HTR-8/SVneo (cell line): ENCODE measurements around the gene MAPK8IP3.
A peak's percentile ranks its signal among the peaks of the same experiment; 100 is the strongest.
"Not testable (repeated sequence)": the region's sequence is repeated elsewhere in the genome, so short reads cannot be mapped to it uniquely, and the experiment has no call there.

Source experiments
- DNase-seq: peaks from one replicate; pipeline ENCODE4 v3.0.0; 2011; ENCODE audit warnings: low spot score, mixed read lengths; ENCODE audit not compliant: insufficient read length
- FAIRE-seq: peaks from 2 replicates; lab custom pipeline; 2011; peaks lifted over from hg19 to GRCh38; lab: Jason Lieb, UNC

The MAPK8IP3 gene

DNA sequence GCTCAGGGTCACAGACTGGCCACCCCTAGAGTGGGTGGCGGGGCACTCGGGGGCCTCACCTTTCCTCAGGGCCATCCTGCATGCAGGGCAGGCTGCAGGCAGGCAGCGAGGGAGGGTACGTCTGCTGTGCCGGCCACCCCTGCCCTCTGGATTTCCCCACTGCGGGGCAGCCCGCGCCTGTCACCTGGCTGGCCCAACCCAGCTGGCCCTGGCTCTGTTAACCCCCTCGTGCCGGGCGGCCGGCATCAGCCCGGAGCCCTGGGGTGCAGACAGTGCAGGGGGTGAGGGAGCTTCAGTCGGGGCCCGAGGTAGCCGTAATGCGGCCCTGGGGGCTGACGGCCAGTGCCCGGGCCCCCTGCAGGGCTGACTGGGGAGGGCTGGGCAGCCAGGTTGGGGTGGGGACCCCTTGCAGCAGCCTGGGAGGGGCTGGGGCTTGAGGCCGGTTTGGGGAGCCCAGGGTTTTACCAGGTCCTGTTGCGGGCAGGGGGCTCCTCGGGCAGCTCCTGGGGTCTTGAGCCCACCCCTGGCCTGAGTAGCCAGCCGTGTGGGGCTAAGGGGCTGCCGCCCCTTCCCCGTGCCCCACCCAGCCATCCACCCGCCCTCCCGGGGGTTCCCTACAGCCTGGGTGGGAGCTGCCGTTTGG, 87.7 kb downstream of the MAPK8IP3 start, which contains the start of gene IGFALS:
Gene IGFALS (minus strand): TSS at position 128 of the 643 bp plus-strand sequence. CDS start 53 bp downstream, at position 75.
- FAIRE-seq (no peak), DNase-seq (no peak)

DNA sequence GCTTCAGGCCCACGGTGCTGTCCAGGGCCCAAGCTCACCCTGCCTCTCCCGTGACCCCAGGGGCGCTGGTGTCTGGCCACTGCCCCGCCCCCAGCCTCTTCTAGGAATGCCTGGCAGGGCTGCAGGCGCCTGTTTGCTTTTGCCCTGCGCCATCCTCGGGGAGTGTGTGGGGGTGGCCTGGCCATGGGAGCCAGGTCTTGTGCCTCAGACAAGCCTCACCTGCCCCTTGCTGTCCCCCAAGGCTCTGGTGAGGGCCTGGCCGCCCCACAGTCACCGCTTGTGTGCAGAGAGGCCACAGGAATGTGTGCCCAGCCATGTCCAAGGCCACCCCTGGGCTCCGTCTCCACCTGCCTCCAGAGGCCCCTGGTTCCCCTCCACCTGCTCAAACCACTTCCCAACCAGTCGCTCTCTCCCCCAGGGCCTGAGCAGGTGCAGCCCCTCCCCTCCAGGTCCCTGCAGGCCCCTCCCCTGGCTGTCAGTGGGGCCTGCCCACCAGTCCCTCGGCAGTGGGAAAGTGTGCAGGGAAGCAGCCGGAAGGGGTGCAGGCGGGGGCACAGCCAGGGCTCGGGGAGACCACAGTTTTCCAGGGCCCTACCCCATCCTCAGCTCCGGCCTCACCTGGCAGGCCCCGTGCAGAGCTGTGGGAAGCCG, 88.4 kb downstream of the MAPK8IP3 start:
- no peak for FAIRE-seq
- DNase-seq: no peak

DNA sequence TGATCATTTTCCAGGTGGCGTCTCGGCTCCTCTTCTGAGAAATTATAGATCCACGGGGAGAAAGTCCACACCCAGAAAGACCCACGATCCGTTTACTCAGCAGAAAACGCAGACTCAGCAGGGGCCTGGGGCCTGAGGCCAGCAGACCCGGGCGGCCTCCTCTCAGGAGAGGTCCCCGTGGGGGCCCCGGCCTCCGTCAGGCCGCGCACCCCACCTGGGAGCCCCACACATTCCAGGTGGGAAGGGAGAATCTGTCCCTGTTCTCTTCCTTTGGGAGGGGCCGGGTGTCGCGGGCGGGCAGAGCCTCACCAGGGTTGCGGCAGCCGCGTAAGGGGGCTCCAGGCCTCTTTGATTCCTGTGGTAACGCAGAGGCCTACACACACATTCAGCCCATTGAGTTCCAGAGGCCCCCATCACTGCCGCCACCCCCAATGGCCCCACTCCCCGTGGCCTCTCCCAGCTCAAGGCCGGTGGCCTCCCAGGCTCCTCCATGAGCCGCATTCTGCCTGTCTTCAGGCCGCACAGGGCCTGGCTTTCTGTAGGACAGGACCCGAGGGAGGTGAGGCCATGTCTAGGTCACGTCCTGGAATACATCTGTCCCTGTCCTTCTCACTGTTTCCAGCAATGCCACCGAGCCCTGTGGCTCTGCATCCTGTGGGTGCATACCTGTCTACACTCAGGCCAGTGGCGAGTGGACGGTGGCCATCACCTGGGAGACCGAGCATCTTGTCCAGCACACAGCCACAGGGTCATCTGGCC, 89.1 kb downstream of the MAPK8IP3 start:
- DNase-seq (no peak), FAIRE-seq (no peak)

DNA sequence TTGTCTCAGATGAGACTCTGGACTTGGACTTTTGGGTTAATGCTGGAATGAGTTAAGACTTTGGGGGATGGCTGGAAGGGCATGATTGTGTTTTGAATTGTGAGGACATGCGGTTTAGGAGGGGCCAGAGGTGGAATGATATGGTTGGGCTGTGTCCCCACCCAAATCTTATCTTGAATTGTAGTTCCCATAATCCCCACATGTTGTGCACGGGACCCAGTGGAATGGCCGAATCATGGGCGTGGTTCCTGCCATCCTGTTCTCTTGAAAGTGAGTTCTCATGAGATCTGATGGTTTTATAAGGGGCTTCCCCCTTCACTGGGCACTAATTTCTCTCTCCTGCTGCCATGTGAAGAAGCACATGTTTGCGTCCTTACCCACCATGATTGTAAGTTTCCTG, 93.3 kb downstream of the MAPK8IP3 start:
- not testable (repeated sequence) for DNase-seq, FAIRE-seq

DNA sequence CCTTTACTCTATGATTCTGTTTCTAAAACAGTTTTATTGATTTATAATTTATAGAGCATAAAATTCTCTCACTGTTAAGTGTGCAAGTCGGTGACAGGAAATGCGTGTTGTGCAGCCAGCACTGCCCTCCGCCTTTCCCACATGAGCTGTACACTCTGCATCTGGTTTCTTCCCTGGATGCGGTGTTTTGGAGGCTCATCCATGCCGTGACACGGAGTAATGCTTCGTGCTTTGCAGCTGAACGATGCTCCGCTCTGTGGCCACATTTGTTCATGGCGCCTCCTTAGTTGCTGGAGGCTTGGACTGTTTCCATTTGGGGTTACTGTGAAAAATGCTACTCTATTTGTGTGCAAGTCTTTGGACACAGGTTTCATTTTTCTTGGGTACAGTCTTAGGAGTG, 94.7 kb downstream of the MAPK8IP3 start:
- FAIRE-seq (no peak), DNase-seq (no peak)

DNA sequence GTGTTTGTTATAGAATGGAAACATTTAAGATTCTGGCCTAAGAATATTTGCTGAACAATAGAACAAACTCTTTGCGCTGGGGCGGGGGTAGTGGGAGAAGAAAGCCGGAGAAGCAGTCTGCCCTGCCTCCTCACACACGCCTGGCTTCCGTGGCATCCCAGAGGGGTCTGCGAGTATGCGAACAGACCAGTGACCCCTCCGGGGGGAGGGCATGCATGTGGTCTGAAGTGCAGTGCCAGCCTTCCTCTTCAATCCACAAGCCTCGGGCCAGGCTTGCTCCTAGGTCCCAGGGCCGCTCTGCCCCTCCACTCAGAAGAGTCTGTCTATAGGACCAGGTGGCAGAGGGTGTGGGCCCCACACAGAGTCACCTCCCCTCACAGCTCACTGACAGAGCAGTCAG, 101.6 kb downstream of the MAPK8IP3 start:
- FAIRE-seq (peak; percentile 49), DNase-seq (no peak)

DNA sequence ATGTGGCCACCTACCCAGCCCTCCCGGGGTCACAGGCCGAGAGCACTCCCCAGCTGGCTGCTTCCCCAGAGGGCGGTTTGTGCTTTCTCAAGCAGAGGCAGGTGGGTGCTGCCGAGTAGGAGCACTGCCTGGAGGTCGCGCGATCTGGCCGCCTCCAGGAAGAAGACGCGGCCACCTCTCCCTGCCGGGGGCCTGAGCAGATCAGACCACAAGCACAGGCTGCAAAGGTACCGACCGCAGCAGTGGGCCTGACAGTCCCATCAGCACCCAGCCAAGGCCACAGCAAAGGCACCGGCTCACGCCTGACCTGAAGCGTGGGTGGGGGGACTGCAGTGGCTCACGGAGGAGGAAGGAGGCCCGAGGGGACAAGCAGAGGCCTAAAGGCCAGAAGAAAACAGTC, 102.7 kb downstream of the MAPK8IP3 start:
- FAIRE-seq: no peak
- no peak for DNase-seq

DNA sequence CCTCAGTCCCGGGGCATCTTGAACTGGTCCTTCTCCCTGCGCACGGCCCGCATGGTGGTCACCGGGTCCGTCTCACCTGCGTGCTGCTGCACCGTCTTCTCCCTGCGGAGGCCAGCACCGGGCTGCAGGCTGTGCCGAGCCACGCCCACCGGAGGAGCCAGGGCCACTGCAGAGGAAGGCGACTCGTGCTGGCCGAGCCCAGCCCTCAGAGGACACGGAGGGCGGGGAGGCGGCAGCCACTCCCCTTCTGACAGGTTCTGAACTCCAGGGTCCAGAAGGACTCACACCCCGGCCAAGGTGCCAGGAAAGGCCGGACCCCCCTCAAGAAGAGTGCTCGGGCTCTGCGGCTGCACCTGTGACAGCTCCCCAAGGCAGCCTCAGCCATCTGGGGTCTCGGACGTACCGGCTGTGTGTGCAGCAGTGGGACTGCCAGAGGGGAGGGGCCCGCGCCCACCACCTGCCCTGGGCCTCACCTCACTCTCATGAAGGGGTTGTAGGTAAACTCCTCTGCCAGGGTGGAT, 103.3 kb downstream of the MAPK8IP3 start:
- no peak for FAIRE-seq
- DNase-seq: no peak

DNA sequence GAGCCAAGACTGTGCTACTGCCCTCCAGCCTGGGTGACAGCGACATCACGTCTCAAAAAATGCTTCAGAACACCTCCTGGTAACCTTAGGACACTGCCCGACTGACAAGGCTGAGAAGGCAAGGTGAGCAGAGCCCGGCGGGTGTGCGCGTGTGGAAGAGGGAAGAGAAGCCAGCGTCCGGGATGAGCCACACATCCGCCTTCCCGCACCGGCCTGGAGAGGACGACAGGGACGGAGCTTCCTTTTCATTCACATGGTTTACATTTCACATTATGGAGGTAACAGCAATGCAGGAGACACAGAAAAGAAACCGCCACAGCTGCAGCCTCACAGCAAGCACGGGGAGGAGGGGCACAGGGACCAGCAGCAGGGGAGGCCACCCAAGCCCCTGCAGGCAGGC, 104.1 kb downstream of the MAPK8IP3 start:
- FAIRE-seq (no peak), DNase-seq (no peak)

DNA sequence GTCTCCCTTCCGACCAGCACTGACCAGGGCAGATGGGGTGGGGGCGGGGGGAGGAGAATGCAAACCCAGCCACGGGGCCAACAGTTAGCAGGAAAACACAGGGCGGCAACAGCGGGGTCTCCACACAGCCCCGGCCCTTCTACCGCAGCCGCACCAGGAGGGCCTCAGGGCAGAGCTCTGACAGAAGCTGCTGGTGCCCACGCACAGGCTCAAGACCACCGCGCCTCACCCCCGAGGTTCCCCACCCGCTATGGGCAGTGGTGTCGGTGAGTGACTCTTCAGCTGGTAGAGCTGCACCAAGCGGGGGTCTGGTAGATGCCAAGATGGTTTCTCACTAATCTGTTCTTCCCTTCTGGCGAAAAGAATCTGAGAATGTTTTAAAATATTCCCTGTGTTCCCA, 104.5 kb downstream of the MAPK8IP3 start:
- DNase-seq: no peak
- FAIRE-seq: no peak

DNA sequence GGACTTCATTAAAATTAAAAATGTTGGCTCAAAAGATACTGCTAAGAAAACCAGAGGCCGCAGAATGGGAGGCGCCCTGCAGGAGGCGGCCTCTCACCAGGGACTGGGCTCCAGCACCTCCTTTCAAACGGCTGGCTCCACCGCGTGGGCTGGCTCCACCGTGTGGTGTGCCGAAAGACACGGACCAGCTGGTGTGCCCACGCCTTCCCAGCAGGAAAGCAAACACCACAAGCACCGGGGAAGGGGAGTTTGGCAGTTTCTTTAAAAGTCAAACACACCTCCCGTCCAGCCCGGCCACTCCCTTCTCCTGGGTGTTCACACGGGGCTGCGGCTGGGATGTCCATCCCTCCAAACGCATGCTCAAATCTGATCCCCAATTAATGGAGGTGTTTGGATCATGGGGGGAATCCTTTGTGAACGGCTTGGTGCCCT, 106.8 kb downstream of the MAPK8IP3 start:
- DNase-seq: peak; percentile 15
- FAIRE-seq: no peak

DNA sequence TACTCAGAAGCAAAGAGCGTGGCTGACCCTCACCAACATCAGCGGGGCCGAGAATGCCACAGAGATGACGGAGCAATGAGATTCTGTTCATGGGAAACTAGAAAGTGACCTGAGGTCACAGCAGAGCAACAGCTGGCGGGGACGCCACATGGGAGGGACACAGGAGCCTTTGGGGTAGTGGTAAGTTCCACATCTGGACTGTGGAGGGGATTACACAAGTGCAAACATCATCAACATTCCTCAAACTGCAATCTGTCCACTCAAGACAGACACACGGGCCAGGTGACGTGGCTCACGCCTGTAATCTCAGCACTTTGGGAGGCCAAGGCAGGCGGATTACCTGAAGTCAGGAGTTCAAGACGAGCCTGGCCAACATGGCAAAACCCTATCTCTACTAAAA, 109.5 kb downstream of the MAPK8IP3 start:
- no peak for DNase-seq
- FAIRE-seq: no peak

DNA sequence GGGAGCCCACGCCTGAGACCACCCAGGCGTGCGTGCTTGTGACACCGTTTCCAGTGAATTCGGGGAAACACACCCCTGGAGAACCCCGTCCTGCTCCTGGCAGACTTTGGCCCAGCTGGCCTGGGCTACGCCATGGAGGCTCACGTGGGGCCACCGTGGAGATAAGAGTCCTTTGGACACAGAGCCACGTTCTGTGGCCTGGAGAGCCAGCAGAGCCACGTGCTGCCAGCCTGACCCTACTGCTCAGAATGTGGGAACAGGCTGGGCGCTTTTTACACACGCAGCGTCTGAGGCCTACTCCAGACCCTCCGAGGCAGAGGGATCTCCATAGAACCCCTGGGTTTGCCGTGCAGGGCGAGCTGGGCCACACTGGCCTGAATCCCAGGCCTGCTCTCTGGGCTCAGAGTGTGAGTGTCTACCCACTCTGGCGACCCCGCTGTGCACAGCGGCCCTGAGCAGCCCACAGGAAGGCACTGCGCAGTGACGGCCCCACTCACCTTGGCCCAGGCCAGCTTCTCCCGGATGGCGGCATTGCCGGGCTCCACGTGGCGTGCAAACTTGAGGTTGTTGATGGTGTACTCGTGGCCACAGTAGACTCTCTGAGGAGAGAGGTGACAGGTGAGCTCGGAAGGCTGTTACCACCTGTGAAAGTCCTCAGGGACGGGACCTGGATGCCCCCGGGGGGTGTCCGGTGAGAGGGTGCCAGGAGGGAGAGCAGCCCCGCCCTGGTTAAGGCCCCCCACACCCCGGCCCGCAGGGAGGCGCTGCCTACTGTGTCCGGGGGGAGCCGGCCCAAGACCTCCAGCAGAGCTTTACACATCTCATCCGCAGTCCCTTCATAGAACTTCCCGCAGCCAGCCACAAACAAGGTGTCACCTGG, 110.6 kb downstream of the MAPK8IP3 start:
- DNase-seq (no peak), FAIRE-seq (no peak)

DNA sequence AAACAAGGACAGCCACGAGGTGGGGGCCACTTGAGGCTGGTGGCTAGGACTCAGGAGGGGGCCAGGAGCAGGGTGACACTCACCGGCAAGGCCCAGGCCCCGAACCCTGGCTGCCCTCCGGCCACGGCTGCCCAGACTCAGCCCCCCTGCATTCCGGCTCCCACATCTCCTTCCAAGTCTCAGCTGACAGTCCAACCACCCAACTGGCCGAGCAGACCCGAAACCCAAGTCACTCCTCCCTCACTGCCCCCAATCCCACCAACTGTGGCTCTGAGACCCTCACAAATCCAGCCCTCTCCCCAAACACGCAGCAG, 111.2 kb downstream of the MAPK8IP3 start:
- FAIRE-seq (no peak), DNase-seq (no peak)

DNA sequence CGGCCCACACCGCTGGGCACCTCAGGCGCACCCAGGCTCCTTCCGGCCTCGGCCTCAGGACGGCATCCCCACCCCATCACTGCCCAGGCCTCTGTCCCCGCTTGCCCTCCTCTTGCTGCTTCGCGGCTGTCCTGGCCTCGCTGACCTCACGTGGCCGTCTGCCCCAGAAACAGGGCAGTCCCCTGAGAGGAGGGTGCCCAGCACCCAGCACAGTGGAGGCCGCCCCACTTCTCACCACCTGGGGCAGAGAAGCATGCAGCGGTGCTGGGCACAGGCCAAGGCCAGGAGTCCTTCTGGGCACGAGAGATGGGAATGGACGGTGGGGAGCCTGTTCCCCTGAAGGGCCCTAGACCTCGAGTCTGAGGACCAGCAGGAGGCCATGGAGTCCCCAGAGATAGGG, 111.7 kb downstream of the MAPK8IP3 start:
- FAIRE-seq (no peak), DNase-seq (no peak)

DNA sequence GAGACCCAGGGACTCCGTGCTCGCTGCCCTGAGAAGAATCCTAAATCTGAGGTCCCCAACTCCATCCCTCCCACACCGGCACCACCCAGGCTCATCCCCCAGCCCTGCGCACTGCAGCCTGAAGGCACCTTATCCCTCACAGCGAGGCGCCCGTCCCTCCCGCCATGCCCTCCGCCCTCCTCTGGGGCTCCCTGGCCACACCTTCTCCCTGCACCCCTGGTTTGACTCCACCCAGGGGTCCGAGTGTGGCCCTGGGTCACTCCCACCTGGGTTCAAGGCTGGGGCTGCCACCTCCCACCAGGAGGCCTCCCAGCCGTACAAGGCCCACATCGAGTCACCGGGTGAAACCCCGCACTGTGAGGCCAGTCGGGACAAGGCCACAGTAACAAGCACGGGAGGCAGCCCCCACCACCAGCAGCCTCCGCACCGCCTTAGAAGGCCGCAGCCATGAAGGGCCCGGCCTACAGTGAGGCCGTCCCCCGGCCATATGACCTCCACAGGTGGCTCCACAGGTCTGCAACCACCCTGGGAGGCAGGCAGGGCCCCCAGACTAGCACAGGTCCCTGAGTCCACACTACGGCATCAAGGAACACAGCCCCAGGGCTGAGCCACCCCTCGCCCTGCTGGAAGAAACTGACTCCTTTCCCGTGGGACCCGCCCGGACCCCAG, 112.3 kb downstream of the MAPK8IP3 start:
- FAIRE-seq: no peak
- no peak for DNase-seq

DNA sequence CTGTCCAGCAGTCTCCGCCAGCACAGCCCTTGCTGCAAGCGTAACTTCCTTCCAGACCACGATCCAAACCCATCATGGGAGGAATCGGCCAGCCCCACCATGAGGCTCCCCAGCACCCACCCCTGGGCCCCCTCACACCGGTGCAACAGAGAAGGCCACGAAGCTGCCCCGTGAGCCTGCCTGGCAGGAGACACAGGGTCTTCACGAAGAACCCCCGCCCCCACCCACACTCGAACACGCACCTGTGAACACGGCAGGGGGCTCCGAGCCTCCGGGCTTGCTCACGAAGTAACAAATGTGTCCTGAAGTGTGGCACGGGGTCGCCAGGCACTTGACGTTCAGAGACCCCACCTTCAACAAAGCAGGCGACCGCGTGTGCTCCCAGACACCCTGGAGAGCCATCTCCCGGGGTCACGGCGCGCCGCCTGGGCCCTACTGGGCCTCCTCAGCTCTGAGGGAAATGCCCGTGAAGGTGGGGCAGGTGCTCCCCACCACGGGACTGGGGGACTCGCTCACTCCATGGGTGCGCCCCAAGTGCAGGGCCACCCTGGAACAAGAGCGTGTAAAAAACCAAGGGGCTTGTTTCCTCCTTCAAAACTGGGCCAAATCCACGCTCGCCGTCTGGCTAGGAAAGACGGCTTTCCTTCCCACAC, 113.0 kb downstream of the MAPK8IP3 start:
- FAIRE-seq (no peak), DNase-seq (no peak)

DNA sequence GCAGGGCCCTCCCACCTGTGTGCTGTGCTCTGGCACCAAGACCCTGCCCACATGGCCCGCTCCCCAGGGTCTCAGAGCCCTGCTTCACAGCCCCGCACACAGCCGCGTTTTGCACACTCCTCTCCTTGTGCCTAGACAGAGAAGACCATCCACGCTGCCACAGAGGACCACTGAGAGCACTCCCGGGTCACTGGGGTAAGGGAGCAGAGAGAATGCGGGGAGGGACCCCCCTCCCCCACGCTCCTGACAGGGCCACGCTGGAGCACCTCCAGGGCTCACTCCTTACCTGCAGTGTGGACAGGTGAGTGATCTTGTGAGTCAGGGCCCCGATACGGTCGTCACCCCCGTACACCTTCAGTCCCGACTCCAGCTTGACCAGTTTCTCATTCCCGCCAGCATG, 113.6 kb downstream of the MAPK8IP3 start:
- FAIRE-seq: no peak
- DNase-seq: no peak
